ENCODE data around the gene SCUBE1. TPM values are rescaled to one million over a fixed set of nuclear protein-coding genes. Genes with fewer than 3 reads are reported as not detected.

SCUBE1 gene
- total RNA-seq, 1 donor from 2014 or later, result 0.14 TPM

DNA sequence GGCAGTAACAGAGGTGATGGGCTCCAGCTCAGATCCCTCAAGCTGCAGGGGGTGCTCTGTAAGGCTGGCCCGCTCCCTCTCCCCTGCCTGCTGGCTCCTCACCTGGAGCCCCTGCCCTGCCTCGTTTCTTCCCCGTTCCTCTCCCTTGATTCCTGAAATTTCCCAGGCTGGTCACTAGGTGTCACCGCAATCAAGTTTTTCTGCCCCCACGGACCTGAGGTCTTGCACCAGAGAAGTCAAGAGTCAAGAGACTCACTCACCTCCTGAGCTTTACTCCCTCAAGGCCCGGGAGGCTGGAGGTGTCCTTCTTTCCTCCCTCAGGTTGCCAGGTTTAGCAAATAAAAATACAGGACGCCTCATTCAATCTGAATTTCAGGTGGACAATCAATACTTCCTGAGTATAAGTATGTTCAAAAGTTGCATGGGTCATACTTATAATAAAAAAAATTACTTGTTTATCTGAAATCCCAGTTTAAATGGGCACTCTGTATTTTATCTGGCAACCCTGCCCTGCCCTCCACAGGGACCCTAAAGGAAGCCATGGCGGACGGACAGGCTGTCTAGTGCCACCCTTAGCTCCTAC lies 69.2 kb downstream of the SCUBE1 start:
- Histone ChIP-seq H3K27me3 (ENCODE audit: low read depth) (peaks cover 67% of the 10 kb centered on the region), H3K9me3 (replicated peaks) (no peaks in the 10 kb centered on the region), H3K4me3 (no peak overlapping the region), H3K27ac (replicated peaks) (no peak overlapping the region), H3K4me1 (no peaks in the 10 kb centered on the region), H3K36me3 (no peaks in the 10 kb centered on the region)
- TF ChIP-seq, protein P1, sequence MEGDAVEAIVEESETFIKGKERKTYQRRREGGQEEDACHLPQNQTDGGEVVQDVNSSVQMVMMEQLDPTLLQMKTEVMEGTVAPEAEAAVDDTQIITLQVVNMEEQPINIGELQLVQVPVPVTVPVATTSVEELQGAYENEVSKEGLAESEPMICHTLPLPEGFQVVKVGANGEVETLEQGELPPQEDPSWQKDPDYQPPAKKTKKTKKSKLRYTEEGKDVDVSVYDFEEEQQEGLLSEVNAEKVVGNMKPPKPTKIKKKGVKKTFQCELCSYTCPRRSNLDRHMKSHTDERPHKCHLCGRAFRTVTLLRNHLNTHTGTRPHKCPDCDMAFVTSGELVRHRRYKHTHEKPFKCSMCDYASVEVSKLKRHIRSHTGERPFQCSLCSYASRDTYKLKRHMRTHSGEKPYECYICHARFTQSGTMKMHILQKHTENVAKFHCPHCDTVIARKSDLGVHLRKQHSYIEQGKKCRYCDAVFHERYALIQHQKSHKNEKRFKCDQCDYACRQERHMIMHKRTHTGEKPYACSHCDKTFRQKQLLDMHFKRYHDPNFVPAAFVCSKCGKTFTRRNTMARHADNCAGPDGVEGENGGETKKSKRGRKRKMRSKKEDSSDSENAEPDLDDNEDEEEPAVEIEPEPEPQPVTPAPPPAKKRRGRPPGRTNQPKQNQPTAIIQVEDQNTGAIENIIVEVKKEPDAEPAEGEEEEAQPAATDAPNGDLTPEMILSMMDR (IDR thresholded peaks at IDR 0.05; ENCODE audit: borderline replicate concordance), result peak; percentile 77
- intact Hi-C loops (cut with micrococcal nuclease), result loop anchor here (2.0 kb wide), 1 partner anchor 73 kb away; no protein-coding TSS in a partner anchor
- DNase-seq, result no peak

DNA sequence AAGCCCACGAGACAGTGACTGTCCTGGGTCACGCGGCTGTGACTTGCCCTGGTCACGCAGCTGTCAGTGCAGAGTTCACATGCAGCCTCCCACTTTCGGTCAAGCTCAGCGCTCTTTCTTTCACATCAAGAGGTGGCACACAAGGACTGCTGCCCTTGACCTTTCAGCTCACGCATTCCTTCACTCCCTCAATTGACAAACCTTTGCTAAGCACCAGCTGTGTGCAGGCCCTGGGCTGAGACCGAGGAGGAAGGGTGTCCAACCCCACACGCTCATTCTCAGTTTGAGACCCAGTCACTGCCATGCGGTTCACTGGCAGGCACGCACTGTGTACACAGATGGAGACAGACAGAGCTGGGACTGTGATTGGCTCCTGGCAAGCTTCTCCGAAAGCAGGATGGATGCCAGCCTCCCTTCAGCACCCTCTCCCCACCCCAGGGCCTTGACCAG lies 70.3 kb downstream of the SCUBE1 start:
- intact Hi-C loops (cut with micrococcal nuclease), result loop anchor here (2.0 kb wide), 1 partner anchor 74 kb away; no protein-coding TSS in a partner anchor
- H3K4me3 ChIP-seq, result no peak overlapping the region
- no peaks in the 10 kb centered on the region for H3K9me3 ChIP-seq (replicated peaks)
- peaks cover 72% of the 10 kb centered on the region for H3K27me3 ChIP-seq (ENCODE audit: low read depth)
- no peak for DNase-seq
- TF ChIP-seq, protein P1 (IDR thresholded peaks at IDR 0.05; ENCODE audit: borderline replicate concordance), result no peak
- no peaks in the 10 kb centered on the region for H3K4me1 ChIP-seq
- no peak overlapping the region for H3K27ac ChIP-seq (replicated peaks)
- H3K36me3 ChIP-seq, result no peaks in the 10 kb centered on the region

DNA sequence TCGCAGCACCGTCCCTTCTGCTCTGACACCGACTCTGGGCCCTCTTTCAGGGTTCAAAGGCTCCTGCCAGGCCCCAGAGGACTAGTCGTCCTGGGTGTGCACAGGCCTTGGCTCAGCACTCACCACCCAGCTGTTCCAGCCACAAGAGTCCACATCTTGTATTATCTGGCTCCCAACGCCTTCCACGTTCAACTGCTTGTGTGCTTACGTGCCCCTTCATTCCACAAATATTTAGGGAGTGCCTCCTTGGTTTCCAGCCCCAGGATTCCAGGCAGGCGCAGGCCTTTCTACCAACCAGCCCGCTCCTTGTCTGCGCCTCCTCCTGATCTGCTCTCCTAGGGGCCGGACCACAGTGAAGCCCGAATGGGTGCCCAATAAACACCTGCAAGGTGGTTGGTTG lies 70.9 kb downstream of the SCUBE1 start:
- no peaks in the 10 kb centered on the region for H3K4me1 ChIP-seq
- TF ChIP-seq, protein P1 (IDR thresholded peaks at IDR 0.05; ENCODE audit: borderline replicate concordance), result no peak
- no peak overlapping the region for H3K27ac ChIP-seq (replicated peaks)
- intact Hi-C loops (cut with micrococcal nuclease), result loop anchor here (2.0 kb wide), 1 partner anchor 74 kb away; no protein-coding TSS in a partner anchor
- H3K9me3 ChIP-seq (replicated peaks), result no peaks in the 10 kb centered on the region
- no peak overlapping the region for H3K4me3 ChIP-seq
- DNase-seq, result no peak
- H3K36me3 ChIP-seq, result no peaks in the 10 kb centered on the region
- H3K27me3 ChIP-seq (ENCODE audit: low read depth), result peaks cover 78% of the 10 kb centered on the region

DNA sequence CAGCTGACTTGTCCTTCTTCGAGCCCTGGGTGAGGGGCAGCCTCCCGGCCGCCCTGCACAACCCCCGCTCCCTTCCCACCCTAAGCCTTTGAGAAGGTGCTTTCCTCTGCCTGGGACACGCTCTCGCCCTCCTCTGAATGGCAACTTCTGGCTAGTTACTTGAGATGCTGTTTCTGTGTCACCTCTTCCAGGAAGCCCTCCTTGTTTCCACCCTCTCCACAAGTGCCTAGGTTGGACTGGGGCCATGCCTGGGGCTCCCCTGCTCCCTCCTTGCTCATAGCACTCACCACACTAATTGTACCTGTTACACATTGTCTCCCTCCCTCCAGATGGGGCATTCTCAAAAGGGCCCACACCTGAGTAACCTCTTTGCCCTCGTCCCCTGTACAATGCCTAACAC lies 72.2 kb downstream of the SCUBE1 start:
- intact Hi-C loops (cut with micrococcal nuclease), result no loop called here
- no peak for DNase-seq
- TF ChIP-seq, protein P1 (IDR thresholded peaks at IDR 0.05; ENCODE audit: borderline replicate concordance), result no peak
- Histone ChIP-seq H3K27me3 (ENCODE audit: low read depth) (peaks cover 85% of the 10 kb centered on the region), H3K27ac (replicated peaks) (no peak overlapping the region), H3K36me3 (no peaks in the 10 kb centered on the region), H3K4me1 (no peaks in the 10 kb centered on the region), H3K4me3 (no peak overlapping the region), H3K9me3 (replicated peaks) (no peaks in the 10 kb centered on the region)

DNA sequence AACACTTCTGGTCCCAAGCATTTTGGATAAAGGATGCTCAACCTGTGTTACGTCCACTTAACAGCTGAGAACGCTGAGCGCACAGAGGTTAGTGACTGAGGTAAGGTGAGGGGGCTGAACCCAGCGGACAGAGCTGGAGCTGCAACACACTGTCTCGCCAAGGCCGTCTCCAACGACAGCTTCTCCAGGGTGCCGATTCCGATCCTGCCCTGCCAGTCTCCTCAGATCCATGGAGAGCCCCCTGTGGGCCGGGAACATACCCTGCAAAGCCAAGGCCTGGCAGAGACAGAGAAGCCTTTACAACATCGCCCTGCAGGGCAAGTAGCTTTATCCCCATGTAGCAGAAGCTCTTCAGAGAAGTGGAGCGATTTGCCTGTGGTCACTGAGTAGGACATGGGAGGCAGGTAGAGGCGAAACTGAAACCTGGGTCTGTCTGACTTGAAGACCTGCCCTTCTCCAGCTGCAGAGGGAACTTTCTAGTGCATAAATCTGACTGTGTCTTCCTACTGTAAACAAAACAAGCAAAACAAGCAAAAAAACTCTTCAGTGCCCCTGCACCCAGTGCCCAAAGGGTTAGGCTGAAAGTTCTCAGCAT lies 72.8 kb downstream of the SCUBE1 start:
- H3K36me3 ChIP-seq, result no peaks in the 10 kb centered on the region
- peaks cover 80% of the 10 kb centered on the region for H3K27me3 ChIP-seq (ENCODE audit: low read depth)
- TF ChIP-seq, protein P1 (IDR thresholded peaks at IDR 0.05; ENCODE audit: borderline replicate concordance), result no peak
- no peaks in the 10 kb centered on the region for H3K9me3 ChIP-seq (replicated peaks)
- intact Hi-C loops (cut with micrococcal nuclease), result no loop called here
- no peak for DNase-seq
- no peak overlapping the region for H3K27ac ChIP-seq (replicated peaks)
- H3K4me1 ChIP-seq, result no peaks in the 10 kb centered on the region
- H3K4me3 ChIP-seq, result no peak overlapping the region
